ENCODE results near the gene ONECUT2.

Gene ONECUT2

GRCh38 chr18:57443702-57444101, 8.5 kb downstream of the ONECUT2 start:
- in situ Hi-C loops (cut with MboI; ENCODE audit: low sequenced_read_pairs, unreplicated experiment) = loop anchor here (10.0 to 25.0 kb wide), 2 partner anchors 121 to 581 kb away; no protein-coding TSS in a partner anchor
- DNase-seq (ENCODE audit: low spot score) = no peak

GRCh38 chr18:57444301-57444759, 9.2 kb downstream of the ONECUT2 start:
- TF ChIP-seq CTCF (IDR thresholded peaks at IDR 0.05; ENCODE audit: borderline replicate concordance, control extremely low read depth, extremely low read depth, insufficient read depth, missing control alignments) = no peak
- no peak for DNase-seq (ENCODE audit: low spot score)
- in situ Hi-C loops (cut with MboI; ENCODE audit: low sequenced_read_pairs, unreplicated experiment) = loop anchor here (10.0 to 25.0 kb wide), 2 partner anchors 120 to 582 kb away; no protein-coding TSS in a partner anchor

More at GRCh38 chr18:57443702-57444101, 8.5 kb downstream of the ONECUT2 start:
- no peak for TF ChIP-seq CTCF (IDR thresholded peaks at IDR 0.05; ENCODE audit: borderline replicate concordance, control extremely low read depth, extremely low read depth, insufficient read depth, missing control alignments)

DNA sequence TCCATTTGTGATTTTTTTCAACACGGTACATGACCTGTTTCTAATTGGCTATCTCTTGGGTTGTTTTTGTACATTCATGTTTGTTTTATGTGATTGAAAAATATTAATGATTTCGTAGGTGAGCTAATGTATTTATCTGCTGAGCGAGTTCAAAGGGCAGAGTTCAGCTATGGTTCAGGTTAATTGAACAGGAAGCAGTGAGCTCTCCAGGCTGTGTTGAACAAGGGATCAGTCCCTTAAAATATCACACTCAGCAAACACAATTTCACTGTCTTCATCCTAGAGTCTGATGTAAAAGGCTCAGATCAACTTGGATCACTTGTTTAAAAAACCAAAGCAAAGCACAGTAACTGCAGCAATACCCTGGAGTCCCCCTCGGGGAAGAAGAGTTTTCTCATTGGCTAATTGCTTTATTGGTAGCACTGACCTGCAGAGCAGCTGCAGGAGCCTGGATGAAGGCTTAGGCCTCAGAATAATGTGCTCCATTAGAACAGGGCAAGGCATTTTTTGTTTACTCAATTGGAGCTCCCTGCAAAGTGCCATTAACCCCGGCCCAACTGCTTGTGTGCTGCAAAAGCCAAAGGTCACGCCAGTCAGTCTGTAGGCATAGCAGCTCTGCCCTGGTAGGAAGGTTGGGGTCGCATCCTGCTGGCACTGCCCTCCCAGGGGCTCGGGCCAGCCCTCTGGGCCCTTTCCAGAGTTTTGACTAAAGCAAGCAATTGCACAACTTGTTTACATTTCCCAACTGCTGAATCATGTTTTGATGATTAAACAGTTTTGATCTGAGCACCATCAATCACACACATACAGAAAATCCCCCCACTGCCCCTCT, 10.5 kb downstream of the ONECUT2 start:
- in situ Hi-C loops (cut with MboI; ENCODE audit: low sequenced_read_pairs, unreplicated experiment) = loop anchor here (10.0 to 25.0 kb wide), 2 partner anchors 119 to 583 kb away; no protein-coding TSS in a partner anchor
- DNase-seq (ENCODE audit: low spot score) = no peak
- TF ChIP-seq CTCF (IDR thresholded peaks at IDR 0.05; ENCODE audit: borderline replicate concordance, control extremely low read depth, extremely low read depth, insufficient read depth, missing control alignments) = no peak

DNA sequence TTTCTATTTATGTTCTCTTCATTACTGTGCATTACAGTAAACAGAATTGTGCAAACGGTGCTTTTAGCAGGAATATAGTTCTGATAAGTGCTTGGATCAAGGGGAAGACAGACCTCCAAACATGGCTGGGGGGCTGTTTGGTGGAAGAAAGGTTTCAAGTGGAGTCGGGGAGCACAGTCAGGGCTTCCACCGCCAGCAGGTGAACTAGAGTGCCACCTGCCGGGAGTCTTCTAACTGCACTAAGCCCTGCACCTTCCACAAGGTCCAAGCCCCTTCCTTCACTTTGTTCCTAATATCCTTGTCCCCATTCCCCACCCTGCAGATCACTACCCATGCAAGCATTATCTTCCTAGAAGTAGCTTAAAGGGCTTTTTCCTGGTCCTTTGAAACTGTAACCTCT, 11.1 kb downstream of the ONECUT2 start:
- in situ Hi-C loops (cut with MboI; ENCODE audit: low sequenced_read_pairs, unreplicated experiment) = loop anchor here (10.0 to 25.0 kb wide), 2 partner anchors 118 to 584 kb away; no protein-coding TSS in a partner anchor
- DNase-seq (ENCODE audit: low spot score) = peak; percentile 70
- TF ChIP-seq CTCF (IDR thresholded peaks at IDR 0.05; ENCODE audit: borderline replicate concordance, control extremely low read depth, extremely low read depth, insufficient read depth, missing control alignments) = peak; percentile 60

DNA sequence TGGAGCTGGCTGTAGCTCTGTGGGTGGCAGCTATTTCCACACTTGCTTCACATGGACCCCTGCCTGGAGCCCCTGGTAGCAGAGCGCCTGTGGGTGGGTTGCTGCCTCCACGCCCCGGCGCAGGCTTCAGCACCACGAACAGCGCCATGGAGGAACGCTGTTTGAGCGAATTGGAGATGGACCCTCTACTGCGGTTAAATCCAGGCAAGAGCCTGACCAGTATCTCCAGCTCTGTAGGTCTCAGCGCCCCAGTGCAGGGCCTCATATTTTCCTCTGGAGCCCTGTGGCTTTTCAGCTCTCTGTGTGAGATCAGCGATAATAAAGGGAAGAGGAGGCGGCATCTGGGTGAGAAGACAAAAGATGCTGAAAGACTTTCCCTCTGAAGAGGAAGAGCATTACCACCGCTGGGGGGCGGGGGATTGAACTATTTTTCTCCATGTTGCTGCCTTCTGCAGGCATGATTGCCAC, 12.0 kb downstream of the ONECUT2 start:
- DNase-seq (ENCODE audit: low spot score) = peak; percentile 46
- no peak for TF ChIP-seq CTCF (IDR thresholded peaks at IDR 0.05; ENCODE audit: borderline replicate concordance, control extremely low read depth, extremely low read depth, insufficient read depth, missing control alignments)
- in situ Hi-C loops (cut with MboI; ENCODE audit: low sequenced_read_pairs, unreplicated experiment) = loop anchor here (10.0 to 25.0 kb wide), 2 partner anchors 118 to 585 kb away; no protein-coding TSS in a partner anchor

GRCh38 chr18:57455576-57456129, 20.5 kb downstream of the ONECUT2 start:
- no peak for DNase-seq (ENCODE audit: low spot score)
- in situ Hi-C loops (cut with MboI; ENCODE audit: low sequenced_read_pairs, unreplicated experiment) = no loop called here
- TF ChIP-seq CTCF (IDR thresholded peaks at IDR 0.05; ENCODE audit: borderline replicate concordance, control extremely low read depth, extremely low read depth, insufficient read depth, missing control alignments) = no peak
